HepG2 (cell line): ENCODE data around the gene HCN4. TPM values are rescaled to one million over a fixed set of nuclear protein-coding genes. Genes with fewer than 3 reads are reported as not detected.

Source experiments
- ATAC-seq: fragments of 200-7000 bp; cut with Tn5 transposase; 3 replicates; pipeline ENCODE4 v1.9.1; 2020; ENCODE audit warnings: mild to moderate bottlenecking, moderate library complexity
- BruUV-seq: library from RNA; stranded (reverse); fragments of 400-500 nt; replicated peaks from 2 replicates; lab custom pipeline; 2021; lab: Mats Ljungman, UMichigan
- CTCF ChIA-PET: fragments of 300-600 bp; formaldehyde crosslinking; extraction: SDS; loops from one replicate; lab custom pipeline; 2021; ENCODE audit warnings: low total read pairs, inconsistent platforms, low intra/inter-chr PET ratio; lab: Yijun Ruan, JAX
- POLR2A ChIA-PET: fragments of 350-600 bp; sonication (Branson Sonifier 250); formaldehyde crosslinking; loops from one replicate; lab custom pipeline; 2020; ENCODE audit warnings: antibody characterized with exemption, inconsistent platforms; lab: Yijun Ruan, JAX
- DNase-seq: peaks from one replicate; pipeline ENCODE4 v3.0.0-alpha.2; 2015; ENCODE audit warnings: low spot score
- FAIRE-seq: peaks from 3 replicates; lab custom pipeline; 2011; peaks lifted over from hg19 to GRCh38; lab: Jason Lieb, UNC
- H2AFZ ChIP-seq: one replicate; pipeline ENCODE4 v1.6.1; 2011; ENCODE audit warnings: low read length, inconsistent platforms
- H3K27ac ChIP-seq: fragments of 300-600 bp; 3 replicates; pipeline ENCODE4 v1.8.0; 2011; ENCODE audit warnings: mixed run types, mild to moderate bottlenecking, mixed read lengths, low read length, inconsistent platforms; ENCODE audit not compliant: insufficient read depth; ENCODE audit errors: extremely low read length
- H3K27me3 ChIP-seq, 2 experiments: fragments of 200-600 bp in 1 of 2; 2 replicates in 1 of 2; 3 replicates in 1 of 2; pipeline versions ENCODE4 v1.6.0 to v1.8.0; 2011; ENCODE audit warnings: low read length in 2 of 2, mild to moderate bottlenecking in 2 of 2, moderate library complexity in 2 of 2, inconsistent platforms in 1 of 2; ENCODE audit not compliant: insufficient read depth in 2 of 2, control insufficient read depth in 1 of 2
- H3K36me3 ChIP-seq, 2 experiments: fragments of 200-600 bp in 1 of 2; replicated peaks in 1 of 2; 2 replicates in 1 of 2; 3 replicates in 1 of 2; pipeline versions ENCODE4 v1.5.1 to v1.8.0; 2011; ENCODE audit warnings: low read length in 2 of 2, inconsistent platforms in 1 of 2; ENCODE audit not compliant: insufficient read depth in 2 of 2, control insufficient read depth in 1 of 2
- H3K4me1 ChIP-seq: 2 replicates; pipeline ENCODE4 v1.5.1; 2012; ENCODE audit warnings: low read length, inconsistent platforms; ENCODE audit not compliant: insufficient read depth
- H3K4me2 ChIP-seq: 2 replicates; pipeline ENCODE4 v1.6.0; 2011; ENCODE audit warnings: low read depth, low read length, inconsistent platforms
- H3K4me3 ChIP-seq, 3 experiments: fragments of 200-600 bp in 1 of 3; sonication (generic), shearing (Covaris generic) in 1 of 3; replicated peaks in 1 of 3; 2 replicates each; pipeline ENCODE4 v1.5.1; 2011 to 2016; ENCODE audit warnings: low read length in 3 of 3, inconsistent platforms in 2 of 3, low read depth in 2 of 3, mild to moderate bottlenecking in 2 of 3, control low read depth in 1 of 3, mixed read lengths in 1 of 3; ENCODE audit not compliant: insufficient read depth in 1 of 3
- H3K79me2 ChIP-seq: one replicate; pipeline ENCODE4 v1.6.1; 2011; ENCODE audit warnings: low read length, inconsistent platforms; ENCODE audit not compliant: insufficient read depth
- H3K9ac ChIP-seq: 2 replicates; pipeline ENCODE4 v1.6.0; 2011; ENCODE audit warnings: mild to moderate bottlenecking, low read depth, low read length, inconsistent platforms; ENCODE audit not compliant: insufficient read depth
- H3K9me3 ChIP-seq: 2 replicates; pipeline ENCODE4 v1.5.1; 2012; ENCODE audit warnings: mild to moderate bottlenecking, low read length
- H4K20me1 ChIP-seq: 2 replicates; pipeline ENCODE4 v1.6.0; 2011; ENCODE audit warnings: inconsistent platforms, mild to moderate bottlenecking, low read length, moderate library complexity; ENCODE audit not compliant: insufficient read depth
- AGO2 ChIP-seq: fragments of 200-400 bp; formaldehyde crosslinking; optimal IDR thresholded peaks from 2 replicates; pipeline ENCODE3; 2017; ENCODE audit warnings: mild to moderate bottlenecking, low read depth, low read length, moderate library complexity
- EHMT2 ChIP-seq: fragments of 200-600 bp; sonication (generic); IDR thresholded peaks from 2 replicates; pipeline ENCODE4 v1.7.0; 2017; ENCODE audit warnings: antibody characterized with exemption, low read depth, low read length, borderline replicate concordance
- JDP2 ChIP-seq: sonication (generic); formaldehyde crosslinking; IDR thresholded peaks from 2 replicates; pipeline ENCODE4 v1.8.1; 2022; ENCODE audit warnings: missing genetic modification reagents, borderline replicate concordance
- MTA3 ChIP-seq: sonication (generic); formaldehyde crosslinking; IDR thresholded peaks from 2 replicates; pipeline ENCODE4 v1.4.0; 2020; ENCODE audit warnings: missing genetic modification reagents
- PPARG ChIP-seq: conservative IDR thresholded peaks from 2 replicates; pipeline ENCODE4 v1.6.1; 2016; ENCODE audit warnings: missing biosample characterization, missing genetic modification reagents
- SP5 ChIP-seq: IDR thresholded peaks from 2 replicates; pipeline ENCODE4 v1.6.1; 2016; ENCODE audit warnings: low read depth, borderline replicate concordance
- TEAD2 ChIP-seq: sonication (generic); formaldehyde crosslinking; IDR thresholded peaks from 2 replicates; pipeline ENCODE4 v1.9.0; 2021; ENCODE audit warnings: missing genetic modification reagents
- WGBS: methylation state at CpG from one replicate; pipeline ENCODE4 v1.1.6; 2017; ENCODE audit warnings: low lambda C conversion rate; 5-methylcytosine and 5-hydroxymethylcytosine counted together
- in situ Hi-C: cut with HindIII; loops from 2 replicates; pipeline ENCODE4 v1.10.0; 2017; ENCODE audit warnings: low pct_unique_long_range_greater_than_20kb; ENCODE audit not compliant: extremely low pct_ligation_motif_present
- intact Hi-C: fragments of 100-400 bp; cut with micrococcal nuclease; formaldehyde crosslinking; loops from one replicate; pipeline ENCODE4 v1.10.0; 2022; ENCODE audit not compliant: unreplicated experiment
- polyA plus RNA-seq, 8 experiments: library from polyadenylated mRNA; depleted of rRNA in 3 of 8; stranded (reverse) in 7 of 8; unstranded in 1 of 8; fragments of >200 nt; fragmentation: Illumina TruSeq in 4 of 8; extraction: Trizol in 4 of 8; gene quantifications; 2 replicates each; pipeline versions ENCODE4 v1.2.1 to v1.2.3, GENCODE V29; 2011 to 2016; ENCODE audit warnings: low read depth in 4 of 8, missing spikeins in 1 of 8, mixed read lengths in 1 of 8; ENCODE audit not compliant: insufficient read depth in 1 of 8
- total RNA-seq, 5 experiments: library from RNA; depleted of rRNA; stranded (reverse); fragments of >200 nt; fragmentation: Illumina TruSeq; extraction: Trizol; gene quantifications; 2 replicates each; pipeline ENCODE4 v1.2.3, GENCODE V29; 2016; ENCODE audit warnings: low read depth in 1 of 5
- TF ChIP-seq, protein P1 (sequence below): sonication (generic); formaldehyde crosslinking; IDR thresholded peaks from 2 replicates; pipeline ENCODE4 v1.4.0; 2020; ENCODE audit warnings: missing genetic modification reagents
- TF ChIP-seq, protein P2 (sequence below): sonication (generic); formaldehyde crosslinking; IDR thresholded peaks from 2 replicates; pipeline ENCODE4 v1.5.0; 2020; ENCODE audit warnings: mild to moderate bottlenecking, missing genetic modification reagents, moderate library complexity

The HCN4 gene
- total and polyA plus RNA-seq, 2 of the 13 experiments (the other 11 are each of a cell fraction or from before 2014, with no cell fraction given) = not detected

DNA sequence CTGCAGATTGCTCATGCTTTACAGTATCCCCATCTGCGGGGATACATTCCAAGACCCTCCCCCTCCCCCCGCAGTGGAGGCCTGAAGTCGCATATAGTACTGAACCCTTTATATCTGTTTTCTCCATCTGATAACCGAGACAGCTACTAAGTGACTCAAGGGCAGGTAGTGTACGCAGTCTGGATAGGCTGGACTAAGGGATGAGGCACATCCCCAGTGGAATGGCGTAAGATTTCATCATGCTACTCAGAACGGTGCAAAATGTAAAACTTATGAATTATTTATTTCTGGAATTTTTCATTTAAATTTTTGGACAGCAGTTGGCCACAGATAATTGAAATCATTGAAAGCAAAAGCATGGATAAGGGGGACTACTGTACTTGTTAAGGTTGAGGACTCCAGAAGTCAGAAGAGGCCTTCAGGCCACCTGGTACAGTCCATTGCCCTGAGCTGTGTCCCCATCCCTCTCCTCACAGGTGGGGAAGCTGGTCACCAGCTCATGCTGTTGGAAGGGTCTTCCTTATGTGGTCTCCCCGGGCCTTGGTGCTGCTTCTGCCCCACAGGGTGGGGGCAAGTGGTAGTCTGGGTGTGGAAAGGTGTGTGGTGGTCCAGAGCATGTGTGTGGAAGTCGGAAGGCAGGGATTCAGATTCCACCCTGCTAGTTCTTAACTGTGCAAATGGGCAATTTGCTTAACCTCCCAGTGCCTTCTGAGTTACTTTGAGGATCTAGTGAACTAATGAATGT lies 72.0 kb downstream of the HCN4 start:
- intact Hi-C loops (no loop called here), in situ Hi-C loops (no loop called here)
- DNase-seq = no peak
- H3K9me3 ChIP-seq = no peaks in the 10 kb centered on the region
- no peak overlapping the region for H3K4me3 ChIP-seq
- 91% methylated on average over 9 of the region's 9 CpGs for WGBS
- FAIRE-seq = no peak
- no peak overlapping the region for H3K9ac ChIP-seq
- ChIA-PET CTCF (no interaction called here), POLR2A (no interaction called here)
- peaks cover 29% of the 10 kb centered on the region for H3K4me1 ChIP-seq
- H3K27me3 ChIP-seq = no peaks in the 10 kb centered on the region; a peak in 1 of 5 replicates
- H4K20me1 ChIP-seq = no peaks in the 10 kb centered on the region
- no peak for ATAC-seq
- H2AFZ ChIP-seq = no peak overlapping the region
- TF ChIP-seq TEAD2 (CRISPR knock-in tag) (no peak), SP5 (no peak), PPARG (no peak), JDP2 (CRISPR knock-in tag) (no peak), EHMT2 (no peak), MTA3 (CRISPR knock-in tag) (no peak), AGO2 (no peak)
- TF ChIP-seq, protein P1, sequence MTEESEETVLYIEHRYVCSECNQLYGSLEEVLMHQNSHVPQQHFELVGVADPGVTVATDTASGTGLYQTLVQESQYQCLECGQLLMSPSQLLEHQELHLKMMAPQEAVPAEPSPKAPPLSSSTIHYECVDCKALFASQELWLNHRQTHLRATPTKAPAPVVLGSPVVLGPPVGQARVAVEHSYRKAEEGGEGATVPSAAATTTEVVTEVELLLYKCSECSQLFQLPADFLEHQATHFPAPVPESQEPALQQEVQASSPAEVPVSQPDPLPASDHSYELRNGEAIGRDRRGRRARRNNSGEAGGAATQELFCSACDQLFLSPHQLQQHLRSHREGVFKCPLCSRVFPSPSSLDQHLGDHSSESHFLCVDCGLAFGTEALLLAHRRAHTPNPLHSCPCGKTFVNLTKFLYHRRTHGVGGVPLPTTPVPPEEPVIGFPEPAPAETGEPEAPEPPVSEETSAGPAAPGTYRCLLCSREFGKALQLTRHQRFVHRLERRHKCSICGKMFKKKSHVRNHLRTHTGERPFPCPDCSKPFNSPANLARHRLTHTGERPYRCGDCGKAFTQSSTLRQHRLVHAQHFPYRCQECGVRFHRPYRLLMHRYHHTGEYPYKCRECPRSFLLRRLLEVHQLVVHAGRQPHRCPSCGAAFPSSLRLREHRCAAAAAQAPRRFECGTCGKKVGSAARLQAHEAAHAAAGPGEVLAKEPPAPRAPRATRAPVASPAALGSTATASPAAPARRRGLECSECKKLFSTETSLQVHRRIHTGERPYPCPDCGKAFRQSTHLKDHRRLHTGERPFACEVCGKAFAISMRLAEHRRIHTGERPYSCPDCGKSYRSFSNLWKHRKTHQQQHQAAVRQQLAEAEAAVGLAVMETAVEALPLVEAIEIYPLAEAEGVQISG (CRISPR knock-in tag) = no peak
- TF ChIP-seq, protein P2, sequence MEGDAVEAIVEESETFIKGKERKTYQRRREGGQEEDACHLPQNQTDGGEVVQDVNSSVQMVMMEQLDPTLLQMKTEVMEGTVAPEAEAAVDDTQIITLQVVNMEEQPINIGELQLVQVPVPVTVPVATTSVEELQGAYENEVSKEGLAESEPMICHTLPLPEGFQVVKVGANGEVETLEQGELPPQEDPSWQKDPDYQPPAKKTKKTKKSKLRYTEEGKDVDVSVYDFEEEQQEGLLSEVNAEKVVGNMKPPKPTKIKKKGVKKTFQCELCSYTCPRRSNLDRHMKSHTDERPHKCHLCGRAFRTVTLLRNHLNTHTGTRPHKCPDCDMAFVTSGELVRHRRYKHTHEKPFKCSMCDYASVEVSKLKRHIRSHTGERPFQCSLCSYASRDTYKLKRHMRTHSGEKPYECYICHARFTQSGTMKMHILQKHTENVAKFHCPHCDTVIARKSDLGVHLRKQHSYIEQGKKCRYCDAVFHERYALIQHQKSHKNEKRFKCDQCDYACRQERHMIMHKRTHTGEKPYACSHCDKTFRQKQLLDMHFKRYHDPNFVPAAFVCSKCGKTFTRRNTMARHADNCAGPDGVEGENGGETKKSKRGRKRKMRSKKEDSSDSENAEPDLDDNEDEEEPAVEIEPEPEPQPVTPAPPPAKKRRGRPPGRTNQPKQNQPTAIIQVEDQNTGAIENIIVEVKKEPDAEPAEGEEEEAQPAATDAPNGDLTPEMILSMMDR (CRISPR knock-in tag) = no peak
- no peaks in the 10 kb centered on the region for H3K36me3 ChIP-seq
- no peaks in the 10 kb centered on the region for H3K79me2 ChIP-seq
- H3K4me2 ChIP-seq = no peak overlapping the region
- no peak overlapping the region for H3K27ac ChIP-seq
- BruUV-seq = no TSS peak
